NCI-H748 treated with DMSO at 0.1 percent for 48 hours (cell line): Measurements from ENCODE around the gene SNAPC1.
"Not testable (repeated sequence)": the region's sequence is repeated elsewhere in the genome, so short reads cannot be mapped to it uniquely, and the experiment has no call there.

ENCODE experiments used
- DNase-seq: peaks from one replicate; lab custom pipeline; 2025; lab: John Stamatoyannopoulos, UW

The SNAPC1 gene

DNA sequence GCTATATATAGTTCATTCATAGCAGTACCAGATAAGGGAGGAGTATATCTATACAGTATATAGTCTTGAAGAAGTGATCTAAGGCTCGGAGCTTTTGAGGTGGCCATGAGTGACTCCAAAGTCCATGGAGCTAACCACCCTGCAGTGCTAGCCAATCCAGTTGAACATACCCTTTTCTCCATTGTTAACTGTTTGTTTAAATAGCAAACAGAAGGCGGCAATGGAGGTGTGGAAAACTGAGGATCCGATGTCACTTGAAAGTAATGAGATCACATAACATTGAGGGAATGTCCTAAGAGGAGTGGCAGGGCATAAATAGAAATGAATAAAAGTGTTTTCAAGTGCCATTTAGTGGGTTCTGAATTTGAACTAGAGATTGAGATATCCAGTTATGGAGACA is 12.4 kb upstream of the SNAPC1 start:
- peak; percentile 92 for DNase-seq

DNA sequence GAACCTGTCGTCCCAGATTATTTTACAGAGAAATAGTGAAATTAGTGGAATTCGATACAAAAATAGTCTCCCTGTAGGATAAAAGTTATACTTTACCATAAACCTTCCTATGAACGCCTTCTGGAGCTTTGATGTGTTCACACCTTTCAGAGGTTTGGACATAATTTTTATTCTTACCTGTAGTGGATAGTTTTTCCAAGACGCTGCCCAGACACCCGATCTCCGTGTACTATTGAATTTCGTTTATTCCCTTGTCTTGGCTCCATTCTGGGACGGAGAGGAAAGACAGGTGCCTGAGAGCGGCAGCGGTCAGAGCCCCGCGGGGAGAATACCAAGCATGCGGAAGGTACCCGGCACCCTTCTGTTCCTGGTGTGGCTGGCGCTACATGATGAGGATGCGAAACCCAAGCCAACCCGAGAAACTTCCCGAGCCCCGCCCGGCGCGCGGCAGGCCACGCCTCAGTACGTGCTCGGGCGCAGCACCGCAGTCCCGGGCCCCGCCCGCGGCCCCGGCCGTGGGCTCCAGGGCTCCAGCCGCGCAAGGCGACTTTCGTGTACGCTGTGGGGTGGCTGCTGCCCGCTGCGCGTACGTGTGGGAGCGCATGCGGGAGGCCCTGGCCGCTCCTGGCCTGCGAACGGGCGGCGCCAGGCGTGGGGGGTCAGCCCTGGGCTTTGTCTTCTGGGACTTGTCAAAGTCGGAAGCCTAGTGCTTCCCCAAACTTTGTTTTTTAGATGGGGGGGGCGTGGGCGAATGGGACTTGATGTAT is 11.3 kb upstream of the SNAPC1 start:
- DNase-seq: peak; percentile 78

DNA sequence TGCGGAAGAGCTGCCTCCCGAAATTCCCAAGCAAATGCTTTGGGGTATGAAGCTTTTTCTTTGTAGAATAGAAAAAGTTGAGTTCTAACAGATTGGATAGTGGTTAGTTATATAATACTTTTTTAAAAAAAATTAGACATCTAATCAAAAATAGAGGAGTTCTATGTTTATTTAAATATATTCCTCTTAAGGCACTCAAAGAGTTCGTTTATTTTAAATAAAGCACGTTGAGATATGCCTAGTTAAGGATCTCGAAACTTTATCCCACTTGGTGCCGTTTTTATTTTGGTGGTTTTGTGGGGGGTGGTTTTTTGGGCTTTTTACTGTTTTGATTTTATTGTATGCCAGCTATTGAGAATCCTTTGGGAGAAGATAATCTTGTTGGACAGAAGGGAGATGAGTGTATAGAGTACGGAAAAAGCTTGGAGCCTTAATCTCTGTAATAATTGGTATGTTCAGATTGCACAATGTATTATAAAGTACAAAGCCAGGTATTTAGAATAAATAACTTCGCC is 10.7 kb upstream of the SNAPC1 start:
- no peak for DNase-seq

- DNase-seq: no peak
Observed at GRCh38 chr14:61752626-61753025, 9.6 kb upstream of the SNAPC1 start.

DNA sequence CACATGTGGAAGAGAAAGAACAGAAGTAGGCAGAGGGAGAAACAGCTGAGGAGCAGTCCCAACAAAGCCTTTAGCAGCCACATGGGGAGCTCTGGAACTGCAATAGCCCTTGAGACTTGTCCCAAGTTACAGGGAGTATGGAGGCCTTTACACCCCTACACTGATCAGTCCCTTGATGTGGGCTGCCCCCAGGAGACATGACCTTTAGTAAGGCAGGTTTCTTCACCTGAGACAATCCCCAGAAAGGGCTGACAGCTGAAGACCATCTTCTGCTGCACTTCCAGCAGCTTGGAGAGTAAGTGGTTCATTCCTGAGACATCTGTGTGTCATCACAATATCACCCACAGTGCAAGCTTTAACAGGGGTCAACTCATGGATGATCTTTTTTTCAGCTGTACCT is 8.6 kb upstream of the SNAPC1 start:
- DNase-seq: no peak

- no peak for DNase-seq
Observed at GRCh38 chr14:61754627-61755381, 7.4 kb upstream of the SNAPC1 start.

DNA sequence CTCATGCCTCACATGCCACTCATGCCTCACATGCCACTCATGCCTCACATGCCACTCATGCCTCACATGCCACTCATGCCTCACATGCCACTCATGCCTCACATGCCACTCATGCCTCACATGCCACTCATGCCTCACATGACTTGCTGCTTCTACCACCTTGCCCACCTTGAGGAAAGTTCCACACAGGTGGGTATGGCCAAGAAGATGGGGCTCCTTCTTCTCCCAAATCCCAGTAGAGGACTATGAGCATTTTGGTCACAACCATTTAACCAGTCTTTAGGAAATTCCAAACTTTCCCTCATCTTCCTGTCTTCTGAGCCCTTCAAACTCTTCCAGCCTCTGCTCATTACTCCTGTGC is 6.9 kb upstream of the SNAPC1 start:
- DNase-seq: not testable (repeated sequence)

- no peak for DNase-seq
Observed at GRCh38 chr14:61756135-61756534, 6.1 kb upstream of the SNAPC1 start.

DNA sequence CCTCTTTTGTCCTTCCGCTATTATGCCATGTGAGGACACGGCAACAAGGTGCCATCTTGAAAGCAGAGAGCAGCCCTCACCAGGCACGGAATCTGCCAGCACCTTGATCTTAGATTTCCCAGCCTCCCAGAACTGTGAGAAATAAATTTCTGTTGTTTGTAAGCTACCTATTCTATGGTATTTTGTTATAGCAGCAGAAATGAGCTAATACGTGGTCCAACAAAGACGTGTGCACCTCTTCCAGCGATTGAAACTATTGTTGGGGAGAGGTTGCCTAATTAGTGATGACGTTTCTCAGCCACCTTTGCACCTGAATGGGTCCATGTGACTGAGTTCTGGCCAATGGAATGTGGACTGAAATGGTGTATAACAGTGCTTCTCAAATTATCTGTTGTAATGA is 2.3 kb upstream of the SNAPC1 start:
- no peak for DNase-seq

DNA sequence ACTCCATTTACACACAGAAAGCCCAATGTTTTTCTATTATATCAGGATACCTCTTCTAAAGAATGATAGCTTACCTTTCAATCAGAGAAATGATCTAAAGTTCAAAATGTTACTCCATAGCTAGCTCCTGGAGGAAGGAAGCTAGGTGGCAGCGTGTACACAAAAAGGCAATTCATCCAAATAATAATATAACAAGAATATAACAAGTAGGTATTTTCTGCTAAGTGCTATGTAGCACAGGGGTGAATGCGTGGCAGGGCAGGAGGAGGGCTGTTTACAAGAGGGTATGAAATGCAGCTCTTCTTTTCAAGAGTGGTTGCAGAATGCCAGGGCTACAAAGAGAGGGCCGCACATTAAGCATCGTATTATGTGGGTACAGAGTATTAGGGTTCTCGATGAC is 663 bp upstream of the SNAPC1 start:
- DNase-seq: no peak

GRCh38 chr14:61764342-61765122 is 2.3 kb downstream of the SNAPC1 start:
- no peak for DNase-seq

GRCh38 chr14:61765225-61765943 is 3.2 kb downstream of the SNAPC1 start:
- DNase-seq: no peak

DNA sequence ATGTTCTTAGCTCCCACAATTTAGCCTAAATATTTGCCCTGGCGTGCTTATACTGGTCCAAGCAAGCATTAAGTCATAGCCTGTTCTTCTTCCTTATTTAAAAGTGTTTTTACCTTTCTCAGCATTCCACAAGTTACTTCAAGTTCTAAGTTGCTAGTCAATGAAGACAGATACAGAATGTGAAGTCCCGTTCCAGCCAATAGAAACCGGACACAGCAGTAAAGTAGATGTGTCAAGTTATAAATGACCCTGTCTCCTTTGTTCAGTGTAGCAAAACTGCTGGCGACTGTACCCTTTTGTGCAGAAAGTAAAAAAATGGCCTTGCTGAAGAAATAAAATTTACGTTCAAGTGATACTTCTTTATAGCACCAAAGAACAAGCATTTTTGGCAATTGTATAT is 3.9 kb downstream of the SNAPC1 start:
- no peak for DNase-seq

DNA sequence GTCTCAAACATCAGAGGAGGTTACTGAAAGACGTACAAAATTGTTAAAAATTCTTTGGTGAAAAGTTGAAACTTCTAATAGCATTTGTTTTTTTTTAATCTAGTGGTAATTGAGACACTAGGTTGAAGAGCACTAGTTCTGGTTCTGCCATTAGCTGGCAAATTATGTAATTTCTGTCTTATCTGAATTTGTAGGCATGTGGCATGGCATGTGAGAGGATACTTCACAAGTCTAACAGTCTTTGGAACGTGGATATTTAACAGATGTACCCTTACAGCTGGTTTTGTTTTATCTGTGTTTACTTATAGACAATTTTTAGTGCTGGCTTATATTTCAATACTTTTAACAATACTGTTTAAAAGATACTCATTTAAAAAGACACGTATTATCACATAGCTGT is 6.0 kb downstream of the SNAPC1 start:
- DNase-seq: no peak

DNA sequence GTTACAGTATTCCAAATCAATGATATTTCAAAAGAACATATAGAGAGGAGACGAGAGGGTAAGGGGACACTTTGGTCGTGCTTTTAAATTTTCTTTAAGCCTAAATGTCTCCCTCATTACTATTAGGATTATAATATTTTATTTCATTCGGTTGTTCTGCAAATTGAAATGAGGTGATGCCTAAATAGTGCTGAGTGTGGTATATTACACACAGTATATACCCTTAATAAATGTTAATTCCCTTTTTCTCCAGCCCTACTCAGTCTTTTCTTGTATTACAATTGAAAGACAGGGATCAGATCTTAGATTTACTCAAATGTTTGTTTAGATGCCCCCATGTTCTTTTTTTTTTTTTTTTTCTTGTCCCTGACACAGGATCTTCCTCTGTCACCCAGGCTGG is 7.7 kb downstream of the SNAPC1 start:
- no peak for DNase-seq

- DNase-seq: no peak
Observed at GRCh38 chr14:61774861-61775260, 12.6 kb downstream of the SNAPC1 start.

DNA sequence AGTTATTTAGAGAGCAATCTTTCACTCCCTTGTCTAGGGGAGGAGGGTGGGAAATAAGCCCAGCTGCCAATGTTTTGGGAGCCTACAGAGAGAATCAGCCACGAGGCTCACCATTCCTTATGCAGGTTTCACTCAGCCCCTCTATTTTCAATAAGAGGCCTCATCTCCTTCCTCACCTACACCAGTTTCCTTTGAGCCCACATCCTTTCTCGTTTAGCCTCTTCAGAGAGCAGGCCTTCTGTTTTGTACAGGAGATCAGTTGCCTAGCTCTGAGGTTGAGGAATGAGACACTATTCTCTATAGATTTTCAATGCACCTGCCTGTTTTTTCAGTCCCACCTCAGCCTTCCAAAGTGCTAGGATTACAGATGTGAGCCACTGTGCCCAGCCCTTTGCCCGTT is 17.9 kb downstream of the SNAPC1 start:
- DNase-seq: no peak

DNA sequence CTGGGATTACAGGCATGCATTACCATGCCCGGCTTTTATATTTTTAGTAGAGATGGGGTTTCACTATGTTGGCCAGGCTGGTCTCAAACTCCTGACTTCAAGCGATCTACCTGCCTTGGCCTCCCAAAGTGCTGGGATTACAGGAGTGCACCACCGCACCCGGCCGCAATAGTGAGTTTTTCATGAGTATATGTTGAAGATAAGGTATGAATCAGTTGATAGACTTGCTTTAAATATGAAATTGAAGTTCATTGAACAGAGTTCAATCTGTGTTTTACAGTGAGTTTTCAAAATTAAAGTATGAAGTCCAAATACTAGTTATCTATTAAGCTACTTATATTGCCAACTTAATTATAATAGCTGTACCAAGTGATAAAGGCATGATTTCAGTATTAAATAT is 35.1 kb downstream of the SNAPC1 start:
- no peak for DNase-seq

DNA sequence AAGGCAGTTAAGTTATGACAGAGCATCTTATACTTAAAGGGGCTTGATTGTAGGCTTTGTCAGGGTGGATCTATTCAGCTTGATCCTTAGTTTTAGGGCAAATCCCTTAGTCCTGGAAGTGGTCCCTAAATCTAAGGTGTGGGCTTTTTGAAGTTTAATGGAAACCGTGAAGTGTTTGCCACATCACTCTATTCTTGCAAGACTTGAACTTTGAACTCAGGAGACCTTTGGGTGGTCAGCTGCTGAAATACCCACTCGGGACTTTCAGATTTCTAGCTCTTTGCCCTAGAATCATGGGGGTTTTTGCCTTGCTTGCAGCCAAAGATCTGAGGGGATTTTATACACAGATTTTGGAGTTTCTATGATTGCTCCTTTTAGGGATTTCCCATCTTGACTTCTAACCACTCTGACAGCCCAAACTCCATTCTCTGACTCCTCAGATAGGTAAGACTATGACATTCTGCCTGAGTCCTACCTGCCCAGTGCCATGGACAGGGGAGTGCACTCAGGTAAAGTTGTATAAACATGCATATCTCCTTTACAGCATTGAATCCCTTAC is 39.9 kb downstream of the SNAPC1 start:
- DNase-seq: no peak

GRCh38 chr14:61803755-61804154 is 41.5 kb downstream of the SNAPC1 start:
- DNase-seq: no peak

DNA sequence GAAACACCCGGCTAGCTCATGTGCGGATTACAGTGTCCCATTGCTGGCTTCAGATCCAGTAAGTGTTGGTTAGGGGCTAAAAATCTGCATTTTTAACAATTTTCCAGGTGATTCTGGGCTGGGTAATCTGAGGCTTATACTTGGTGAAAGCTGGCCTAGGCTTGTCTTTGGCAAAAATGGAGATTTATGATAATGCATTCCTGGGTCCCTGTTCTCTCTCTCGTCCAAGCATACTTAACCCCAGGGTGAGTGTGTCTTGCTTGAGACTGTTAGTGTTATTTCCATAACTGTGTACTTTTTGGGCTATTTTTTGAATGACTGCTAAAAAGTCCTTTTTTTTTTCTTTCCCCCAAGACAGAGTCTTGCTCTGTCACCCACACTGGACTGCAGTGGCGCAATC is 43.2 kb downstream of the SNAPC1 start:
- no peak for DNase-seq

DNA sequence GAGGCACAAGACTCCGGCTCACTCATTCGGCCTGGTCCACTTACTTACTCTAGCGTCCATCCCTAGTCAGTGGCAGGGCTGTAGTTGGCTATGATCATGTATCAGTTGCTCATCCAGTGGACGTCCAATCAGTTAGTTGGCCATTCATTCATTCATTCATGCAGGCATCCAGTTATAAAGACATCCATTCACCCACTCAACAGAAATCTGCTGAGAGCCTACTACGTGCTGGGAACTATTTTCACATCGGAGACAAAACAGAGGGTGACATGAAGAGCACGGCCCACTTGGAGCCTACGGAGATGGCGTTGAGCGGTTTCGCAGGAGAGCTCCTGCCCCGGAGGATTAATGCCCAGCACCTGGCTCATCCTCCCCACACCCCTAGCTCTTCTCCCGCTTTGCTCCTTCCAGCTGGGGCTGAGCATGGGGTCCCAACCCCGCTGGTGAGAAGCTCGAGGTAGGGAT is 49.7 kb downstream of the SNAPC1 start:
- DNase-seq: no peak
